Esophagus squamous epithelium (tissue), 4 donors: Measurements from ENCODE around the gene DNAJC2.

Source experiments
- CTCF ChIP-seq, 6 experiments: fragments of 450-650 bp in 4 of 6; fragments of 200-600 bp in 2 of 6; sonication (generic) in 2 of 6; IDR thresholded peaks; one replicate each; pipeline ENCODE4 v1.5.1; 2016 to 2019; ENCODE audit warnings: antibody characterized with exemption in 6 of 6, mild to moderate bottlenecking in 4 of 6, moderate library complexity in 4 of 6
- POLR2A ChIP-seq, 4 donors: fragments of 450-650 bp; IDR thresholded peaks; one replicate each; pipeline ENCODE4 v1.6.1; 2017; ENCODE audit warnings: antibody characterized with exemption in 4 of 4, mild to moderate bottlenecking in 4 of 4, moderate library complexity in 3 of 4

- TF ChIP-seq CTCF (IDR thresholded peaks at IDR 0.05) (no peak), POLR2A (IDR thresholded peaks at IDR 0.05) (no peak)
Measured at GRCh38 chr7:103382032-103382402, 37.5 kb upstream of the DNAJC2 start.
